ENCODE measurements around the gene ACSS1.

The ACSS1 gene

GRCh38 chr20:24963672-24964505, 94.0 kb downstream of the ACSS1 start:
- no peak overlapping the region for H3K4me3 ChIP-seq (ENCODE audit: control insufficient read depth, low read depth, low read length)
- no peak for DNase-seq (ENCODE audit: low read depth)
- no peak for TF ChIP-seq CTCF (IDR thresholded peaks at IDR 0.05; ENCODE audit: control insufficient read depth, insufficient read depth, low read depth, low read length, missing control alignments)

GRCh38 chr20:24962510-24962909, 95.4 kb downstream of the ACSS1 start:
- no peak for DNase-seq (ENCODE audit: low read depth)
- H3K4me3 ChIP-seq (ENCODE audit: control insufficient read depth, low read depth, low read length), result no peak overlapping the region
- no peak for TF ChIP-seq CTCF (IDR thresholded peaks at IDR 0.05; ENCODE audit: control insufficient read depth, insufficient read depth, low read depth, low read length, missing control alignments)

- TF ChIP-seq CTCF (IDR thresholded peaks at IDR 0.05; ENCODE audit: control insufficient read depth, insufficient read depth, low read depth, low read length, missing control alignments), result no peak
- DNase-seq (ENCODE audit: low read depth), result no peak
- no peak overlapping the region for H3K4me3 ChIP-seq (ENCODE audit: control insufficient read depth, low read depth, low read length)
These were observed 95.8 kb downstream of the ACSS1 start for GRCh38 chr20:24962182-24962492.

GRCh38 chr20:24961384-24962181, 96.4 kb downstream of the ACSS1 start:
- no peak overlapping the region for H3K4me3 ChIP-seq (ENCODE audit: control insufficient read depth, low read depth, low read length)
- DNase-seq (ENCODE audit: low read depth), result no peak
- no peak for TF ChIP-seq CTCF (IDR thresholded peaks at IDR 0.05; ENCODE audit: control insufficient read depth, insufficient read depth, low read depth, low read length, missing control alignments)

GRCh38 chr20:24960861-24961260, 97.1 kb downstream of the ACSS1 start:
- H3K4me3 ChIP-seq (ENCODE audit: control insufficient read depth, low read depth, low read length), result no peak overlapping the region

GRCh38 chr20:24960302-24960801, 97.6 kb downstream of the ACSS1 start:
- no peak for TF ChIP-seq CTCF (IDR thresholded peaks at IDR 0.05; ENCODE audit: control insufficient read depth, insufficient read depth, low read depth, low read length, missing control alignments)
- DNase-seq (ENCODE audit: low read depth), result no peak
- H3K4me3 ChIP-seq (ENCODE audit: control insufficient read depth, low read depth, low read length), result no peak overlapping the region

More at GRCh38 chr20:24960861-24961260, 97.1 kb downstream of the ACSS1 start:
- no peak for DNase-seq (ENCODE audit: low read depth)
- no peak for TF ChIP-seq CTCF (IDR thresholded peaks at IDR 0.05; ENCODE audit: control insufficient read depth, insufficient read depth, low read depth, low read length, missing control alignments)

Data from AG09309 (cell line).